ENCODE results near the gene TOMM6. TPM values are rescaled to one million over a fixed set of nuclear protein-coding genes. Genes with fewer than 3 reads are reported as not detected.

TOMM6 gene
- total RNA-seq, 1 experiment from 2014 or later = 265 TPM

- H3K4me1 Mint-ChIP-seq (ENCODE audit: low read depth, unreplicated experiment) = no peaks in the 10 kb centered on the region
- CTCF ChIA-PET = interaction anchor here (0.6 to 1.1 kb wide), 2 partner anchors 31 to 1050 kb away, joined by 3 to 4 read pairs; partner anchors contain the start of gene TOMM6
- intact Hi-C loops (cut with micrococcal nuclease; ENCODE audit: unreplicated experiment) = no loop called here
- no peak for TF ChIP-seq CTCF (IDR thresholded peaks at IDR 0.05; ENCODE audit: unreplicated experiment)
- no peak overlapping the region for H3K4me3 Mint-ChIP-seq (ENCODE audit: low read depth, unreplicated experiment)
- no TSS peak for BruUV-seq (replicated peaks)
- DNase-seq = no peak
- no peaks in the 10 kb centered on the region for H3K9me3 Mint-ChIP-seq (ENCODE audit: low read depth, unreplicated experiment)
- no peak overlapping the region for H3K27ac Mint-ChIP-seq (ENCODE audit: unreplicated experiment)
- H3K36me3 Mint-ChIP-seq (ENCODE audit: insufficient read depth, unreplicated experiment) = no peaks in the 10 kb centered on the region
- no peaks in the 10 kb centered on the region for H3K27me3 Mint-ChIP-seq (ENCODE audit: unreplicated experiment)
Measured at GRCh38 chr6:41818271-41819054, 31.0 kb downstream of the TOMM6 start.

- CTCF ChIA-PET = no interaction called here
- Mint-ChIP-seq H3K4me1 (ENCODE audit: low read depth, unreplicated experiment) (peaks cover 12% of the 10 kb centered on the region), H3K4me3 (ENCODE audit: low read depth, unreplicated experiment) (no peak overlapping the region), H3K27ac (ENCODE audit: unreplicated experiment) (no peak overlapping the region), H3K27me3 (ENCODE audit: unreplicated experiment) (no peaks in the 10 kb centered on the region), H3K9me3 (ENCODE audit: low read depth, unreplicated experiment) (no peaks in the 10 kb centered on the region), H3K36me3 (ENCODE audit: insufficient read depth, unreplicated experiment) (peaks cover 5% of the 10 kb centered on the region)
- BruUV-seq (replicated peaks) = no TSS peak
- intact Hi-C loops (cut with micrococcal nuclease; ENCODE audit: unreplicated experiment) = no loop called here
- TF ChIP-seq CTCF (IDR thresholded peaks at IDR 0.05; ENCODE audit: unreplicated experiment) = no peak
- no peak for DNase-seq
Measured at GRCh38 chr6:41821266-41821665, 33.8 kb downstream of the TOMM6 start.

GRCh38 chr6:41822021-41822420 lies 34.5 kb downstream of the TOMM6 start:
- Mint-ChIP-seq H3K4me3 (ENCODE audit: low read depth, unreplicated experiment) (no peak overlapping the region), H3K27ac (ENCODE audit: unreplicated experiment) (no peak overlapping the region), H3K9me3 (ENCODE audit: low read depth, unreplicated experiment) (no peaks in the 10 kb centered on the region), H3K4me1 (ENCODE audit: low read depth, unreplicated experiment) (peaks cover 12% of the 10 kb centered on the region), H3K36me3 (ENCODE audit: insufficient read depth, unreplicated experiment) (peaks cover 5% of the 10 kb centered on the region), H3K27me3 (ENCODE audit: unreplicated experiment) (no peaks in the 10 kb centered on the region)
- no TSS peak for BruUV-seq (replicated peaks)
- no peak for TF ChIP-seq CTCF (IDR thresholded peaks at IDR 0.05; ENCODE audit: unreplicated experiment)
- no peak for DNase-seq
- intact Hi-C loops (cut with micrococcal nuclease; ENCODE audit: unreplicated experiment) = no loop called here
- CTCF ChIA-PET = interaction anchor here (0.7 kb wide), 1 partner anchor 9 kb away, joined by 3 read pairs; no protein-coding TSS in a partner anchor

- H3K4me1 Mint-ChIP-seq (ENCODE audit: low read depth, unreplicated experiment) = peaks cover 12% of the 10 kb centered on the region
- no peaks in the 10 kb centered on the region for H3K9me3 Mint-ChIP-seq (ENCODE audit: low read depth, unreplicated experiment)
- H3K4me3 Mint-ChIP-seq (ENCODE audit: low read depth, unreplicated experiment) = no peak overlapping the region
- no TSS peak for BruUV-seq (replicated peaks)
- no peak for DNase-seq
- no peak overlapping the region for H3K27ac Mint-ChIP-seq (ENCODE audit: unreplicated experiment)
- no peak for TF ChIP-seq CTCF (IDR thresholded peaks at IDR 0.05; ENCODE audit: unreplicated experiment)
- CTCF ChIA-PET = no interaction called here
- intact Hi-C loops (cut with micrococcal nuclease; ENCODE audit: unreplicated experiment) = no loop called here
- H3K27me3 Mint-ChIP-seq (ENCODE audit: unreplicated experiment) = no peaks in the 10 kb centered on the region
- H3K36me3 Mint-ChIP-seq (ENCODE audit: insufficient read depth, unreplicated experiment) = peaks cover 5% of the 10 kb centered on the region
Measured at GRCh38 chr6:41823178-41823577, 35.7 kb downstream of the TOMM6 start.

All from Calu3 (cell line).